Stimulated activated naive B cell treated with anti-CD40 and anti-IgM and Interleukin-4, amounts not matched to agents 10 μg/mL and 1 μg/mL and 100 μg/mL, for 72 hours (primary cell): Measurements from ENCODE around the gene KCTD5.
"Not testable (repeated sequence)": the region's sequence is repeated elsewhere in the genome, so short reads cannot be mapped to it uniquely, and the experiment has no call there.

ENCODE experiments used
- ATAC-seq, 2 donors: fragments of 150-1000 bp; cut with Tn5 transposase; replicated peaks; 2 replicates each; pipeline ENCODE4 v1.10.0; 2021; ENCODE audit warnings: moderate library complexity in 1 of 2
- DNase-seq: peaks from one replicate; pipeline ENCODE4 v3.0.0; 2021
- H3K27ac Mint-ChIP-seq: one replicate; pipeline ENCODE4 v1.8.0; 2022; ENCODE audit warnings: mild to moderate bottlenecking, mixed read lengths
- H3K27me3 Mint-ChIP-seq, 2 donors: one replicate each; pipeline ENCODE4 v1.8.0; 2022; ENCODE audit warnings: mixed read lengths in 2 of 2
- H3K36me3 Mint-ChIP-seq, 2 donors: one replicate each; pipeline ENCODE4 v1.8.0; 2022; ENCODE audit warnings: mixed read lengths in 2 of 2, mild to moderate bottlenecking in 1 of 2
- H3K4me1 Mint-ChIP-seq, 2 donors: one replicate each; pipeline ENCODE4 v1.8.0; 2022; ENCODE audit warnings: mixed read lengths in 2 of 2, mild to moderate bottlenecking in 1 of 2
- H3K4me3 Mint-ChIP-seq, 2 donors: one replicate each; pipeline ENCODE4 v1.8.0; 2022; ENCODE audit warnings: mild to moderate bottlenecking in 2 of 2, mixed read lengths in 2 of 2, moderate library complexity in 1 of 2
- H3K9me3 Mint-ChIP-seq, 2 donors: one replicate each; pipeline ENCODE4 v1.8.0; 2022; ENCODE audit warnings: mixed read lengths in 2 of 2, mild to moderate bottlenecking in 1 of 2

Gene KCTD5

DNA sequence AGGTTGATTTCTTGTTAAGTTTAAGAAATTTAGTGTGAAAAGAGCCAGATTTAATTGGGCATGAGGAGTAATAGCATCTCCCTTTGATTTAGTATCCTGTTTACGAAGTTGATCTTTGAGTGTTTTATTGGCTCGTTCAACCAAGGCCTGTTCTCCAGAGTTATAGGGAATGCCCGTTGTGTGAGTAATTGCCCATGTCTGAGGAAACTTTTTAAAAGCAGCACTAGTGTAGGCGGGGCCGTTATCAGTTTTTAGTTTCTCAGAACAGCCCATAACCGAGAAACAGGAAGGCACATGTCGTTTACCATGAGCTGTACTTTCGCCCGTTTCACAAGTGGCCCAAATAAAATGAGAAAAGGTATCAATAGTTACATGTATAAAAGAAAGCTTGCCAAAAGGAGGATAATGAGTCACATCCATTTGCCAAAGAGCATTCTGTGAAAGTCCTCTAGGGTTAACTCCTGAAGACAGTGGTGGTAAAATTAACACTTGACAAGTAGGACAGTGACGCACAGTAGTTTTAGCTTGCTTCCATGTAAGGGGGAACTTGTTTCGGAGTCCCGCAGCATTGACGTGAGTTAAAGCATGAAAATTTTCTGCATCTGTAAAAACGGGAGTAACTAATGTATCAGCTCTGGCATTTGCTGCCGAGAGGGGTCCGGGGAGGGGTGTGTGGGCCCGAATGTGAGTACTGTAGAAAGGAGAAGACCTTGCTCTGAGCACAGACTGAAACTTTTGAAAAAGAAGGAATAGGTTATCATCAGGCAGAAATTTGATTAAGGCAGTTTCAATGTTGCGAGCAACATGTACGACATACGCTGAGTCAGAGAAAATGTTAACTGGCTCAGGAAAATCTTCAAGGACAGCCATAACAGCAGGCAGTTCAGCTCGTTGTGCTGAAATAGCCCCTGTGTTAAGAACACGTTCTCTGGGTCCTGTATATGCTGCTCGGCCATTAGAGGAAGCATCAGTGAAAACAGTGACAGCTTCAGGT is 18.5 kb upstream of the KCTD5 start:
- H3K4me1 Mint-ChIP-seq = peaks cover 17 to 31% of the 10 kb centered on the region in 2 donors
- ATAC-seq (peak; percentile 46 to 50), DNase-seq (no peak)
- H3K9me3 Mint-ChIP-seq = no peaks in the 10 kb centered on the region
- H3K27ac Mint-ChIP-seq = no peak overlapping the region
- H3K4me3 Mint-ChIP-seq = no peak overlapping the region
- no peaks in the 10 kb centered on the region for H3K27me3 Mint-ChIP-seq
- peaks cover 27 to 42% of the 10 kb centered on the region in 2 donors for H3K36me3 Mint-ChIP-seq

DNA sequence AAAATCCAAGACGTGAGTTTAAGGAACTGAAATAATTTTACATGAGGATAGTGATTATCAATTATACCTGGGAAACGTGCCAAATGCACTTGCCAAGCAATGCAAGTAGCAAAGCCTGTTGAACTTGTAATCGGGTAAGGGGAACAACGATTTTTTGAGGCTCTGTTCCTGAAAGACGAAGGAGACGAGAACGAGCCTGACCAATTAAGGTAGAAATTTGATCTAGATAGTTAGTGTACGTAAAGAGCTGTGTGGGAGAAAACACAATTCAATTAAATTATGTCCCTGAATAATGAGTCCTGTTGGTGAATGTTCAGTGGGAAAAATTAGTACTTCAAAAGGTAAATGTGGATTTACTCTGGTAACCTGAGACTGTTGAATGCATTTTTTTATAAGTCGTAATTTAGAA is 17.7 kb upstream of the KCTD5 start:
- DNase-seq (no peak), ATAC-seq (no peak)
- Mint-ChIP-seq H3K4me1 (peaks cover 19 to 32% of the 10 kb centered on the region in 2 donors), H3K9me3 (no peaks in the 10 kb centered on the region), H3K27me3 (no peaks in the 10 kb centered on the region), H3K4me3 (no peak overlapping the region), H3K27ac (no peak overlapping the region), H3K36me3 (peaks cover 27 to 44% of the 10 kb centered on the region in 2 donors)

DNA sequence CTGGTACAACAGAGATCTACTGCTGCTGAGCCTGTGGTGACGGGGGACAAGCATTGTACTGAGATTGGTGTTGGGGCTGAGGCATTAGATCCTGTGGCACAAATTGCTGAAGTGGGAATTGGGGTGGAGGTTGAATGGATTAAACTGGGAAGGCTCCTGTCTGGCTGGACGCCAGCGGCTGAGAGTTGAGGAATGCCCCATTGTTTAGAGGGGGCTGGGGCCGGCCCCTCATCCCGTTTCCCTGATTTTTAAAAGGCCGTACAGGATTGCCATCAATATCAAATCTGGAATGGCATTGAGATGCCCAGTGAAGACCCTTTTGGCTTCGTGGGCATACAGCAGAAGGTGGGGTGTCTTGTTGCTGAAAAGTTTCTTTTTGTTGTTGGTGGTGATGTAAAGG is 15.7 kb upstream of the KCTD5 start:
- DNase-seq, H3K27me3 Mint-ChIP-seq, H3K27ac Mint-ChIP-seq, H3K4me3 Mint-ChIP-seq, H3K9me3 Mint-ChIP-seq, ATAC-seq: not testable (repeated sequence)
- H3K4me1 Mint-ChIP-seq = peaks cover 21 to 41% of the 10 kb centered on the region in 2 donors
- H3K36me3 Mint-ChIP-seq = peaks cover 29 to 51% of the 10 kb centered on the region in 2 donors

DNA sequence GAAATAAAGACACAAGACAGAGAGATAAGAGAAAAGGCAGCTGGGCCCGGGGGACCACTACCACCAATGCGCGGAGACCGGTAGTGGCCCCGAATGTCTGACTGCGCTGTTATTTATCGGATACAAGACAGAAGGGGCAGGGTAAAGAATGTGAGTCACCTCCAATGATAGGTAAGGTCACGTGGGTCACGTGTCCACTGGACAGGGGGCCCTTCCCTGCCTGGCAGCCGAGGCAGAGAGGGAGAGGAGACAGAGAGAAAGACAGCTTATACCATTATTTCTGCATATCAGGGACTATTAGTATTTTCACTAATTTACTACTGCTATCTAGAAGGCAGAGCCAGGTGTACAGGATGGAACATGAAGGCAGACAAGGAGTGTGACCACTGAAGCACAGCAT is 12.7 kb upstream of the KCTD5 start:
- H3K27me3 Mint-ChIP-seq, H3K9me3 Mint-ChIP-seq, DNase-seq, ATAC-seq: not testable (repeated sequence)
- Mint-ChIP-seq H3K4me1 (peaks cover 19 to 45% of the 10 kb centered on the region in 2 donors), H3K36me3 (peaks cover 16 to 25% of the 10 kb centered on the region in 2 donors), H3K4me3 (peak overlapping the region; percentile 5 to 60), H3K27ac (peak overlapping the region; percentile 31)

DNA sequence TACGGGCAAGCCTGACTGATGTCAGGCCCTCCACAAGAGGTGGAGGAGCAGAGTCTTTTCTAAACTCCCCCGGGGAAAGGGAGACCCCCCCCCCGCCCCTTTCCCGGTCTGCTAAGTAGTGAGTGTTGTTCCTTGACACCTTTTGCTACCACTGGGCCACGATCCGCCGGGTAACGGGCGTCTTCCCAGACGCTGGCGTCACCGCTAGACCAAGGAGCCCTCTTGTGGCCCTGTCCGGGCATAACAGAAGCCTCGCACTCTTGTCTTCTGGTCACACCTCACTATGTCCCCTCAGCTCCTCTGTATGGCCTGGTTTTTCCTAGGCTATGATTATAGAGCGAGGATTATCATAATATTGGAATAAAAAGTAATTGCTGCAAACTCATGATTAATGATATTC is 12.3 kb upstream of the KCTD5 start:
- not testable (repeated sequence) for H3K27me3 Mint-ChIP-seq, H3K27ac Mint-ChIP-seq, H3K9me3 Mint-ChIP-seq, ATAC-seq
- Mint-ChIP-seq H3K4me1 (peaks cover 19 to 46% of the 10 kb centered on the region in 2 donors), H3K36me3 (peaks cover 14 to 22% of the 10 kb centered on the region in 2 donors), H3K4me3 (peak overlapping the region; percentile 60 to 63)
- DNase-seq = peak; percentile 44

GRCh38 chr16:2671193-2671592 is 11.1 kb upstream of the KCTD5 start:
- Mint-ChIP-seq H3K4me1 (peaks cover 19 to 46% of the 10 kb centered on the region in 2 donors), H3K4me3 (peak overlapping the region in 1 of 2 donors; percentile 16), H3K27ac (peak overlapping the region; percentile 14), H3K36me3 (peaks cover 14 to 22% of the 10 kb centered on the region in 2 donors)
- not testable (repeated sequence) for ATAC-seq, H3K9me3 Mint-ChIP-seq, DNase-seq, H3K27me3 Mint-ChIP-seq

- H3K9me3 Mint-ChIP-seq = no peaks in the 10 kb centered on the region
- peak overlapping the region; percentile 13 to 75 for H3K4me3 Mint-ChIP-seq
- no peak for DNase-seq
- no peak overlapping the region for H3K27ac Mint-ChIP-seq
- H3K27me3 Mint-ChIP-seq = no peaks in the 10 kb centered on the region
- peaks cover 19 to 46% of the 10 kb centered on the region in 2 donors for H3K4me1 Mint-ChIP-seq
- H3K36me3 Mint-ChIP-seq = peaks cover 11 to 19% of the 10 kb centered on the region in 2 donors
- no peak for ATAC-seq
Observed at GRCh38 chr16:2671741-2672140, 10.6 kb upstream of the KCTD5 start.

DNA sequence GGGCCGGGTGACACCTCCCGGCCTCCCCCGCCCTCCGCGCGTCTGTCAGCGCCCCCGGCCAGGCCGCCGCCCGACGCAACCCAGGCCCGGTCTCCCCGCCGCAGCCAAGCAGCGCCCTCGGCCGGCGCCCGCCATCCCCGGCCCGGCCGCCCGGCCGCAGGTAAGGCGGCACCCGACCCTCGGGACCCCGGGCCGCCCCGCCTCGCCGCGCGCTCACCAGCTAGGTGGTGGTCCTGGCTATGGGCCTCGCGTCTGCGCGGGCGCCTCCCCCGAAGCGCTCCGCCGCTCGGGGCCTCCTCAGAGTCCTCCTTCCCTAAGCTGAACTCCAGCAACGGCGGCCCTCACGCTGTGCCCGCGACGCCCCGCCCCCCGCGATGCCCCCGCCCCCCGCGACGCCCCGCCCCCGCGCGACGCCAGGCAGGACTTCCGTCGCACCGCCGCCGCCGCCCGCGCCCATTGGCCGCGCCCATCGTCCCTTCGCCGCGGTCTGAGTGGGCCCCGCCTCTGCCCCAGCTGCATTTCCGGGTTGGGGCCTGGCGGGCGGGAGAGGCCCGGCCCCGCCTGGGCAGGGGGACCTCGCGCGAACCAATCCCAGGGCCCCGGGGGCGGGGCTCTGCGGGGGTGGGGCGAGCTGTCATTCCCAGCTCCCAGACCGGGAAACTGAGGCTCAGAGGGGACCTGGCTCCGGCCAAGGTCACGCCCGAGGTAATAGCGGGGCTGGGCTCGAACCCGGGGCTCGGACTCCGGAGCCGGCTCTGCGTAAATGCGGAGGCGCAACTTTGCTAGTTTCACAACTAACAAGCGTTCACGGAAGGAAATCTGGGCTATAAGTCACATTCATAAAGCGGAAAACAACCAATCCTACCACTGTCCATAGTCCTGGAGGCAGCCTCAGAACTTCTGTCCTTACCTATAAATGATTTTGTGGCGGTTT is 9.0 kb upstream of the KCTD5 start:
- H3K27me3 Mint-ChIP-seq = no peaks in the 10 kb centered on the region
- H3K36me3 Mint-ChIP-seq = peaks cover 7 to 14% of the 10 kb centered on the region in 2 donors
- ATAC-seq = peak; percentile 92 to 94
- peak overlapping the region; percentile 80 to 85 for H3K4me3 Mint-ChIP-seq
- H3K9me3 Mint-ChIP-seq = no peaks in the 10 kb centered on the region
- DNase-seq = peak; percentile 95
- H3K27ac Mint-ChIP-seq = peak overlapping the region; percentile 79
- H3K4me1 Mint-ChIP-seq = peaks cover 19 to 46% of the 10 kb centered on the region in 2 donors

DNA sequence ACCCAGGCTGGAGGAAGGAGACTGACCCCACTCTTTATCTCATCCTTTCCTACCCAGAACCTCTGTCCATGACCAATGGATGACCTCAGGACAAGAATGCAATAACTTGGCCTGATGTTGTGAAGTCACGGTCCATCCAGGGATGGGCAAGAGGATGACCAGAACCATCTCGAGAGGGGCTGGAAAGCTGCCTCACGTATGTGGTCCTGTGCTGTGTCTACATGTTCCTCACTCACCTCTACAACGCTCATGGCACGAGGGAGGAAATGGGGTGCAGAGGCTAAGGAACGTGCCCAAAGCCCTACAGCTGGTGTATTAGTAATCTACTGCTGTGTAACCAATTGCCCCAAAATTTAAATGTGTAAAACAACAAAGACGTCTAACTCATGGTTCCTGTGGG is 7.3 kb upstream of the KCTD5 start:
- H3K27me3 Mint-ChIP-seq = no peaks in the 10 kb centered on the region
- H3K36me3 Mint-ChIP-seq = peaks cover 2 to 5% of the 10 kb centered on the region in 2 donors
- no peaks in the 10 kb centered on the region for H3K9me3 Mint-ChIP-seq
- peaks cover 14 to 38% of the 10 kb centered on the region in 2 donors for H3K4me1 Mint-ChIP-seq
- no peak for ATAC-seq
- DNase-seq = no peak
- H3K27ac Mint-ChIP-seq = no peak overlapping the region
- no peak overlapping the region for H3K4me3 Mint-ChIP-seq

DNA sequence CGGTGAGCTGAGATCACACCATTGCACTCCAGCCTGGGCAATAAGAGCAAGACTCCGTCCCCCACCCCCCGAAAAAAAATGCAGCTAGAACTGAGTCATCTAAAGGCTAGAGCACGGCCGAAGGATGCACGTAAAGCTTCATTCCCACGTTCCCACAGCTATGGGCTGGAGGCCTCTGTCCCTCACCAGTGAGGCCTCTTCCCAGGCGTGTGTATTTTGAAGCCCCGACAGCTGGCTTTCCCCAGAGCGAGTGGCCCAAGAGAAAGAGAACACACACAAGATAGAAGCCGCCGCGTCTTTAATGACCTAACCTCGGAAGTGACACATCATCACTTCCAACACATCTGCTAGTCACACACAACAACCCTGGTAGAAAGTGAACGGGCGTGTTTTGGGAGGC is 6.6 kb upstream of the KCTD5 start:
- Mint-ChIP-seq H3K4me3 (no peak overlapping the region), H3K9me3 (no peaks in the 10 kb centered on the region), H3K36me3 (peaks cover under 1 to 6% of the 10 kb centered on the region in 2 donors), H3K4me1 (peaks cover 10 to 31% of the 10 kb centered on the region in 2 donors), H3K27me3 (no peaks in the 10 kb centered on the region), H3K27ac (no peak overlapping the region)
- ATAC-seq = no peak
- no peak for DNase-seq

GRCh38 chr16:2676937-2677336 is 5.4 kb upstream of the KCTD5 start:
- DNase-seq, H3K27me3 Mint-ChIP-seq, ATAC-seq, H3K36me3 Mint-ChIP-seq, H3K4me3 Mint-ChIP-seq, H3K27ac Mint-ChIP-seq, H3K9me3 Mint-ChIP-seq: not testable (repeated sequence)
- H3K4me1 Mint-ChIP-seq = peaks cover 5 to 19% of the 10 kb centered on the region in 2 donors

- peaks cover 5 to 16% of the 10 kb centered on the region in 2 donors for H3K4me1 Mint-ChIP-seq
Observed at GRCh38 chr16:2678206-2678965, 3.9 kb upstream of the KCTD5 start.

DNA sequence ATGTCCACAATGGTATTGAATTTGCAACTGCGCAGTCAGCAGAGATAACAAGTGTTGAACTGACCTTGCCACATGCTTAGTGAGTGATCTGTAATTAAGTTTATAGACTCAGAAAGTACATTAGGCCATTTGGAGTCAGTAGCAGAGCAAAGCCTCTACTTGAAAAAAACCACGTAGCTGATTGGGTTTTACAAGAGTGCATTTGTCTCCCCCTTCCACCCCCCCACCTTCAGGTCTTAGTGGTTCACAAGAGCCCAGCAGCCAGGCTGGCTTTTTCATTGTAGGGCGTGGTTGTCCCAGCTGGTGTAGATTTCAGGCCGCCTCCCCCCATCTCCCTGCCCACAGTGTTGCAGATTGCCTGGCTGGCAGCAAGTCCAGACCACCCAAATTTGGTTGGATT is 2.4 kb upstream of the KCTD5 start:
- not testable (repeated sequence) for DNase-seq, H3K9me3 Mint-ChIP-seq, H3K27ac Mint-ChIP-seq, H3K27me3 Mint-ChIP-seq, H3K4me3 Mint-ChIP-seq, ATAC-seq
- peaks cover 4 to 12% of the 10 kb centered on the region in 2 donors for H3K36me3 Mint-ChIP-seq
- peaks cover 6 to 13% of the 10 kb centered on the region in 2 donors for H3K4me1 Mint-ChIP-seq

More at GRCh38 chr16:2678206-2678965, 3.9 kb upstream of the KCTD5 start:
- not testable (repeated sequence) for H3K4me3 Mint-ChIP-seq, H3K9me3 Mint-ChIP-seq, ATAC-seq, DNase-seq, H3K27me3 Mint-ChIP-seq, H3K27ac Mint-ChIP-seq, H3K36me3 Mint-ChIP-seq
